K562 (cell line): ENCODE results near the gene SEC61G. TPM values are rescaled to one million over a fixed set of nuclear protein-coding genes. Genes with fewer than 3 reads are reported as not detected.

Experiments
- CCNT2 ChIP-seq: IDR thresholded peaks from 2 replicates; pipeline ENCODE4 v1.6.1; 2011; ENCODE audit warnings: borderline replicate concordance, low read depth, mild to moderate bottlenecking, moderate library complexity, mixed read lengths, low read length; ENCODE audit not compliant: insufficient read length; ENCODE audit errors: extremely low read depth
- CREBBP ChIP-seq: IDR thresholded peaks from one replicate; pipeline ENCODE4 v1.6.1; 2012; ENCODE audit warnings: low read depth, mild to moderate bottlenecking, control low read depth, inconsistent platforms, low read length
- EZH2 ChIP-seq: IDR thresholded peaks from 2 replicates; pipeline ENCODE4 v1.6.1; 2012; ENCODE audit warnings: low read depth, mild to moderate bottlenecking, inconsistent platforms, low read length, borderline replicate concordance
- FOXA1 ChIP-seq: fragments of 450-650 bp; IDR thresholded peaks from 2 replicates; pipeline ENCODE4 v1.6.1; 2016; ENCODE audit warnings: mild to moderate bottlenecking, borderline replicate concordance
- GABPA ChIP-seq: fragments of 200-800 bp; sonication (Bioruptor generic); conservative IDR thresholded peaks from 2 replicates; pipeline ENCODE4 v1.6.1; 2016; ENCODE audit warnings: low read depth, missing genetic modification characterization, missing compliant biosample characterization
- GTF2E2 ChIP-seq: fragments of 200-800 bp; sonication (Bioruptor generic); IDR thresholded peaks from 2 replicates; pipeline ENCODE4 v1.6.1; 2016; ENCODE audit warnings: missing genetic modification characterization, missing compliant biosample characterization
- HDAC8 ChIP-seq: fragments of 450-650 bp; IDR thresholded peaks from 2 replicates; pipeline ENCODE4 v1.6.1; 2016; ENCODE audit warnings: mild to moderate bottlenecking, missing genetic modification characterization, moderate library complexity, missing compliant biosample characterization
- HLTF ChIP-seq: fragments of 450-650 bp; IDR thresholded peaks from 2 replicates; pipeline ENCODE4 v1.6.1; 2016
- HSF4 ChIP-seq: fragments of 250-450 bp; sonication (Bioruptor Pico); IDR thresholded peaks from 2 replicates; pipeline ENCODE4 v2.1.2; 2022; ENCODE audit warnings: mild to moderate bottlenecking, moderate library complexity, borderline replicate concordance
- MIER1 ChIP-seq: fragments of 450-650 bp; IDR thresholded peaks from 2 replicates; pipeline ENCODE4 v1.6.1; 2016; ENCODE audit warnings: antibody characterized with exemption, mild to moderate bottlenecking, low read depth
- MTA3 ChIP-seq: fragments of 450-650 bp; formaldehyde crosslinking; IDR thresholded peaks from 2 replicates; pipeline ENCODE4 v1.6.1; 2017; ENCODE audit warnings: mild to moderate bottlenecking, borderline replicate concordance
- RBM14 ChIP-seq: fragments of 200-400 bp; formaldehyde crosslinking; IDR thresholded peaks from 2 replicates; pipeline ENCODE4 v1.6.1; 2018; ENCODE audit warnings: low read depth, mild to moderate bottlenecking, low read length, moderate library complexity, borderline replicate concordance; ENCODE audit not compliant: insufficient read depth
- STAG1 ChIP-seq: sonication (generic); formaldehyde crosslinking; IDR thresholded peaks from 2 replicates; pipeline ENCODE4 v1.5.0; 2020; ENCODE audit warnings: missing genetic modification reagents, borderline replicate concordance
- XRCC5 ChIP-seq: fragments of 200-400 bp; formaldehyde crosslinking; IDR thresholded peaks from 2 replicates; pipeline ENCODE4 v1.6.1; 2017; ENCODE audit warnings: low read depth, mild to moderate bottlenecking, low read length
- ZNF175 ChIP-seq: fragments of 200-800 bp; sonication (Bioruptor generic); IDR thresholded peaks from 2 replicates; pipeline ENCODE4 v1.6.1; 2016; ENCODE audit warnings: low read depth, mild to moderate bottlenecking, missing genetic modification characterization, missing compliant biosample characterization
- ZNF436 ChIP-seq: fragments of 250-450, 450-650 bp; sonication (Bioruptor Pico); formaldehyde crosslinking; IDR thresholded peaks from 2 replicates; pipeline ENCODE4 v1.7.0; 2020; ENCODE audit warnings: mild to moderate bottlenecking
- ZNF584 ChIP-seq: fragments of 200-800 bp; sonication (Bioruptor generic); IDR thresholded peaks from 2 replicates; pipeline ENCODE4 v1.6.1; 2016; ENCODE audit warnings: low read depth, mild to moderate bottlenecking, missing genetic modification characterization, missing compliant biosample characterization
- ZNF696 ChIP-seq: fragments of 250-450 bp; sonication (Bioruptor Pico); conservative IDR thresholded peaks from 2 replicates; pipeline ENCODE4 v1.4.0; 2020; ENCODE audit warnings: mild to moderate bottlenecking, moderate library complexity
- ZNF76 ChIP-seq: fragments of 250-450 bp; sonication (Bioruptor Pico); IDR thresholded peaks from 2 replicates; pipeline ENCODE4 v1.4.0; 2020; ENCODE audit warnings: mild to moderate bottlenecking, moderate library complexity, borderline replicate concordance
- polyA plus RNA-seq, 8 experiments: library from polyadenylated mRNA; depleted of rRNA in 4 of 8; stranded (reverse) in 5 of 8; unstranded in 3 of 8; fragments of >200 nt; fragmentation: Nextera tagmentation in 2 of 8; fragmentation: Illumina TruSeq in 1 of 8; extraction: Ambion mirVana in 2 of 8; extraction: Trizol in 1 of 8; gene quantifications; 2 replicates each; pipeline versions ENCODE4 v1.2.1 to v1.2.3, GENCODE V29; 2011 to 2014; ENCODE audit warnings: inconsistent platforms in 1 of 8, missing spikeins in 1 of 8
- total RNA-seq, 7 experiments: library from RNA; depleted of rRNA in 6 of 7; stranded (reverse); fragments of >200 nt in 6 of 7; fragmentation: Illumina TruSeq in 2 of 7; extraction: Trizol in 2 of 7; gene quantifications; 2 replicates each; pipeline versions ENCODE4 v1.2.1 to v1.2.3, GENCODE V29; 2011 to 2021; ENCODE audit warnings: low replicate concordance in 1 of 7
- TF ChIP-seq, protein P1 (sequence below), 3 experiments: fragments of 200-800 bp in 1 of 3; fragments of 250-450 bp in 1 of 3; fragments of 450-650 bp in 1 of 3; sonication (Bioruptor Pico) in 1 of 3; sonication (Bioruptor generic) in 1 of 3; formaldehyde crosslinking in 1 of 3; IDR thresholded peaks; 2 replicates each; pipeline versions ENCODE4 v1.6.1 to v1.8.0; 2016 to 2022; ENCODE audit warnings: mild to moderate bottlenecking in 2 of 3, missing genetic modification characterization in 2 of 3, missing compliant biosample characterization in 1 of 3, moderate library complexity in 1 of 3
- TF ChIP-seq, protein P2 (sequence below): fragments of 450-650 bp; formaldehyde crosslinking; IDR thresholded peaks from 2 replicates; pipeline ENCODE4 v1.4.0; 2022; ENCODE audit warnings: mild to moderate bottlenecking, moderate library complexity
- TF ChIP-seq, protein P3 (sequence below): fragments of 250-450 bp; sonication (Bioruptor Pico); IDR thresholded peaks from 2 replicates; pipeline ENCODE4 v1.6.1; 2021; ENCODE audit warnings: mild to moderate bottlenecking

SEC61G gene
- total and polyA plus RNA-seq, 9 of the 15 experiments (the other 6 are each of a cell fraction or from before 2014, with no cell fraction given): 138 to 565 (median 223) TPM

DNA sequence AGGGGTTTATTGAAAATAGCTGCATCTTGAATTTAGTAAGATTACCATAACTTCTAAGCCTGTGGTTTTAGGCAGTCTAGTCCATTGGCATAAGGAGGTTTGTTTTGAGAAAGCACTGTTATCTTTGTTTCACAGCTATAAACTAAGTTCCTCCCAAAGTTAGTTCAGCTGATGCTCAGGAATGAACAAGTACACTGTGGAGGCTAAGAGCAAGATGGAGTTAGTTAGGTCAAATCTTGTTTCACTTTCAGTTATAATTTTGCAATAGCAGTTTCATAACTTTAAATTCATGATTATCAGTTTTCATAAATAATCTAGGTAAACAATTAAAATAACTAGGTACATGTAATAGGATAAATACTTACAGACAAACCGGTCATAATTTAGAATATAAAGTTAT lies 15.4 kb downstream of the SEC61G start (continued):
- TF ChIP-seq, protein P1, sequence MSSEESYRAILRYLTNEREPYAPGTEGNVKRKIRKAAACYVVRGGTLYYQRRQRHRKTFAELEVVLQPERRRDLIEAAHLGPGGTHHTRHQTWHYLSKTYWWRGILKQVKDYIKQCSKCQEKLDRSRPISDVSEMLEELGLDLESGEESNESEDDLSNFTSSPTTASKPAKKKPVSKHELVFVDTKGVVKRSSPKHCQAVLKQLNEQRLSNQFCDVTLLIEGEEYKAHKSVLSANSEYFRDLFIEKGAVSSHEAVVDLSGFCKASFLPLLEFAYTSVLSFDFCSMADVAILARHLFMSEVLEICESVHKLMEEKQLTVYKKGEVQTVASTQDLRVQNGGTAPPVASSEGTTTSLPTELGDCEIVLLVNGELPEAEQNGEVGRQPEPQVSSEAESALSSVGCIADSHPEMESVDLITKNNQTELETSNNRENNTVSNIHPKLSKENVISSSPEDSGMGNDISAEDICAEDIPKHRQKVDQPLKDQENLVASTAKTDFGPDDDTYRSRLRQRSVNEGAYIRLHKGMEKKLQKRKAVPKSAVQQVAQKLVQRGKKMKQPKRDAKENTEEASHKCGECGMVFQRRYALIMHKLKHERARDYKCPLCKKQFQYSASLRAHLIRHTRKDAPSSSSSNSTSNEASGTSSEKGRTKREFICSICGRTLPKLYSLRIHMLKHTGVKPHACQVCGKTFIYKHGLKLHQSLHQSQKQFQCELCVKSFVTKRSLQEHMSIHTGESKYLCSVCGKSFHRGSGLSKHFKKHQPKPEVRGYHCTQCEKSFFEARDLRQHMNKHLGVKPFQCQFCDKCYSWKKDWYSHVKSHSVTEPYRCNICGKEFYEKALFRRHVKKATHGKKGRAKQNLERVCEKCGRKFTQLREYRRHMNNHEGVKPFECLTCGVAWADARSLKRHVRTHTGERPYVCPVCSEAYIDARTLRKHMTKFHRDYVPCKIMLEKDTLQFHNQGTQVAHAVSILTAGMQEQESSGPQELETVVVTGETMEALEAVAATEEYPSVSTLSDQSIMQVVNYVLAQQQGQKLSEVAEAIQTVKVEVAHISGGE (CRISPR knock-in tag; IDR thresholded peaks at IDR 0.05): peak in 1 of 3 experiments; percentile 50; a peak in 1 of 6 replicates
- no peak for TF ChIP-seq HDAC8 (tag)
- no peak; the same call in 1 of the 2 replicates for TF ChIP-seq GABPA (tag)
- no peak for TF ChIP-seq XRCC5
- TF ChIP-seq ZNF436 (CRISPR knock-in tag): no peak
- no peak for TF ChIP-seq ZNF76
- TF ChIP-seq ZNF696 (CRISPR knock-in tag): no peak
- TF ChIP-seq CCNT2: no peak
- TF ChIP-seq ZNF584: peak; percentile 70; the same call in 1 of the 2 replicates
- TF ChIP-seq RBM14: no peak
- TF ChIP-seq, protein P2, sequence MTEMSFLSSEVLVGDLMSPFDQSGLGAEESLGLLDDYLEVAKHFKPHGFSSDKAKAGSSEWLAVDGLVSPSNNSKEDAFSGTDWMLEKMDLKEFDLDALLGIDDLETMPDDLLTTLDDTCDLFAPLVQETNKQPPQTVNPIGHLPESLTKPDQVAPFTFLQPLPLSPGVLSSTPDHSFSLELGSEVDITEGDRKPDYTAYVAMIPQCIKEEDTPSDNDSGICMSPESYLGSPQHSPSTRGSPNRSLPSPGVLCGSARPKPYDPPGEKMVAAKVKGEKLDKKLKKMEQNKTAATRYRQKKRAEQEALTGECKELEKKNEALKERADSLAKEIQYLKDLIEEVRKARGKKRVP: peak; percentile 36; the same call in 1 of the 2 replicates
- no peak for TF ChIP-seq GTF2E2 (tag)
- no peak for TF ChIP-seq STAG1
- TF ChIP-seq FOXA1: 0 out of 2 replicates have a peak, but pooled peaks have one; percentile 24
- TF ChIP-seq, protein P3, sequence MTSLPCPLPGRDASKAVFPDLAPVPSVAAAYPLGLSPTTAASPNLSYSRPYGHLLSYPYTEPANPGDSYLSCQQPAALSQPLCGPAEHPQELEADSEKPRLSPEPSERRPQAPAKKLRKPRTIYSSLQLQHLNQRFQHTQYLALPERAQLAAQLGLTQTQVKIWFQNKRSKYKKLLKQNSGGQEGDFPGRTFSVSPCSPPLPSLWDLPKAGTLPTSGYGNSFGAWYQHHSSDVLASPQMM (CRISPR knock-in tag): no peak
- 0 out of 2 replicates have a peak, but pooled peaks have one; percentile 42 for TF ChIP-seq HSF4
- TF ChIP-seq EZH2: no peak
- peak; percentile 91 for TF ChIP-seq ZNF175 (CRISPR knock-in tag)
- no peak for TF ChIP-seq HLTF
- no peak for TF ChIP-seq CREBBP
- no peak for TF ChIP-seq MTA3
- no peak for TF ChIP-seq MIER1
